ENCODE results near the gene SLC9A9.

DNA sequence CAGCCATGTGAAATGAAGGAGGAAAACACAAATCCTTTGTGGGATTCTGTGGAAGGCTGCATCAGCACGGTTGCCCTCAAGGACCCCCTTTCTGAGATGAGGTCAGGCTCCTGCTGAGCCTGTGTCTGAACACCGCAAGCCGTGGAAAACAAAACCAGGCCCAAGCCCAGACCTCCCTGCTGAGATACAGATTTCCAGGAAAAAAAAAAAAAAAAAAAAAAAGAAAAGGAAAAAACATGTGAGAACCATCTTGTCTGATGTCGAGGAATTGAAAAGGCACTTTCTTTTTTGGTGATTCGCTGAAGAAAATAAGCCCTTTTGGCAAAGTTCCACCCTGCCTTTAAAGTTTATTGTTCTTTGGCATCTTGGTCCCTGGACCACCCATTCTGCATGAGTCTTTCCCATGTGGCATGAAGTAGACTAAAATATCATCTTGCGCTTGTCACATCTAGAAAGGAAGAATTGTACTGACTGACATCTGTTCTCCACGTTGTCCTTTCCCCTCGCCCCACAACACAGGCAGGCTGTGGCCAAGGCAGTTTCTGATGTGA, 611.1 kb downstream of the SLC9A9 start:
- TF ChIP-seq, protein P1, sequence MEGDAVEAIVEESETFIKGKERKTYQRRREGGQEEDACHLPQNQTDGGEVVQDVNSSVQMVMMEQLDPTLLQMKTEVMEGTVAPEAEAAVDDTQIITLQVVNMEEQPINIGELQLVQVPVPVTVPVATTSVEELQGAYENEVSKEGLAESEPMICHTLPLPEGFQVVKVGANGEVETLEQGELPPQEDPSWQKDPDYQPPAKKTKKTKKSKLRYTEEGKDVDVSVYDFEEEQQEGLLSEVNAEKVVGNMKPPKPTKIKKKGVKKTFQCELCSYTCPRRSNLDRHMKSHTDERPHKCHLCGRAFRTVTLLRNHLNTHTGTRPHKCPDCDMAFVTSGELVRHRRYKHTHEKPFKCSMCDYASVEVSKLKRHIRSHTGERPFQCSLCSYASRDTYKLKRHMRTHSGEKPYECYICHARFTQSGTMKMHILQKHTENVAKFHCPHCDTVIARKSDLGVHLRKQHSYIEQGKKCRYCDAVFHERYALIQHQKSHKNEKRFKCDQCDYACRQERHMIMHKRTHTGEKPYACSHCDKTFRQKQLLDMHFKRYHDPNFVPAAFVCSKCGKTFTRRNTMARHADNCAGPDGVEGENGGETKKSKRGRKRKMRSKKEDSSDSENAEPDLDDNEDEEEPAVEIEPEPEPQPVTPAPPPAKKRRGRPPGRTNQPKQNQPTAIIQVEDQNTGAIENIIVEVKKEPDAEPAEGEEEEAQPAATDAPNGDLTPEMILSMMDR (IDR thresholded peaks at IDR 0.05 in 8 of 11, conservative IDR thresholded peaks at IDR 0.05 in 3 of 11), result no peak
- TF ChIP-seq POLR2AphosphoS5 (IDR thresholded peaks at IDR 0.05) (no peak), POLR2A (IDR thresholded peaks at IDR 0.05) (no peak)
